Astrocyte (in vitro differentiated cells and primary cell): ENCODE measurements around the gene MYOG.

ENCODE experiments used
- EZH2 ChIP-seq: IDR thresholded peaks from 2 replicates; pipeline ENCODE4 v1.6.1; 2012; ENCODE audit warnings: mild to moderate bottlenecking, low read length, inconsistent platforms; ENCODE audit not compliant: insufficient read depth
- TF ChIP-seq, protein P1 (sequence below): IDR thresholded peaks from 2 replicates; pipeline ENCODE4 v1.5.1; 2011; ENCODE audit warnings: low read depth, mild to moderate bottlenecking, inconsistent platforms, low read length, moderate library complexity; ENCODE audit not compliant: insufficient read depth

DNA sequence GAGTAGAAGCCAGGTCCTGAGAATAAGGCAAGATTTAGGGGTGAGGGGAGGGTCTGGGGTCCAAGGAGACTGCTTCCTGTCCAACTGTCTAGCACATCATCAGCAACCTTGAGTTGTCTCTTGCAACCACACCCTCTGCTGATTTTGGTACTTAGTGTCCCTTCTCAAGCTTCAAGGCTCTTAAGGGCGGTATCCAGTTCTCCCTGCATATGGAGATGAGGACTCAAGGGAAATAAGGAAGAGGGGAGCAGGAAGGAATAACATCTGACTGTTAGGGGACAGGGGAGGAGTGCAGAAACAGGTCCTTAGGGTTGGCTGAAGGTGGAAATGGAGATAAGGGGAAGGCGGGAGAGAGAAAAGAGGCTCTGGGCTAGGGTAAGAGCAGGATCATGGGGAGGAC is 12.3 kb downstream of the MYOG start:
- TF ChIP-seq, protein P1, sequence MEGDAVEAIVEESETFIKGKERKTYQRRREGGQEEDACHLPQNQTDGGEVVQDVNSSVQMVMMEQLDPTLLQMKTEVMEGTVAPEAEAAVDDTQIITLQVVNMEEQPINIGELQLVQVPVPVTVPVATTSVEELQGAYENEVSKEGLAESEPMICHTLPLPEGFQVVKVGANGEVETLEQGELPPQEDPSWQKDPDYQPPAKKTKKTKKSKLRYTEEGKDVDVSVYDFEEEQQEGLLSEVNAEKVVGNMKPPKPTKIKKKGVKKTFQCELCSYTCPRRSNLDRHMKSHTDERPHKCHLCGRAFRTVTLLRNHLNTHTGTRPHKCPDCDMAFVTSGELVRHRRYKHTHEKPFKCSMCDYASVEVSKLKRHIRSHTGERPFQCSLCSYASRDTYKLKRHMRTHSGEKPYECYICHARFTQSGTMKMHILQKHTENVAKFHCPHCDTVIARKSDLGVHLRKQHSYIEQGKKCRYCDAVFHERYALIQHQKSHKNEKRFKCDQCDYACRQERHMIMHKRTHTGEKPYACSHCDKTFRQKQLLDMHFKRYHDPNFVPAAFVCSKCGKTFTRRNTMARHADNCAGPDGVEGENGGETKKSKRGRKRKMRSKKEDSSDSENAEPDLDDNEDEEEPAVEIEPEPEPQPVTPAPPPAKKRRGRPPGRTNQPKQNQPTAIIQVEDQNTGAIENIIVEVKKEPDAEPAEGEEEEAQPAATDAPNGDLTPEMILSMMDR: no peak
- TF ChIP-seq EZH2: no peak
